H1 (cell line): ENCODE data around the gene PAIP2B. TPM values are rescaled to one million over a fixed set of nuclear protein-coding genes. Genes with fewer than 3 reads are reported as not detected.

Experiments
- CTCF ChIA-PET: fragments of 300-600 bp; sonication (Branson Sonifier 250); formaldehyde crosslinking; loops from one replicate; lab custom pipeline; 2021; ENCODE audit not compliant: partially characterized antibody; lab: Charles Lee
- POLR2A ChIA-PET: fragments of 300-600 bp; sonication (Branson Sonifier 250); formaldehyde crosslinking; loops from one replicate; lab custom pipeline; 2021; ENCODE audit warnings: inconsistent platforms; ENCODE audit not compliant: partially characterized antibody; lab: Charles Lee
- DNase-seq, 2 experiments: peaks; one replicate each; pipeline versions ENCODE4 v3.0.0 to v3.0.0-alpha.2; 2010 to 2022; ENCODE audit warnings: low spot score in 2 of 2, low read depth in 1 of 2, mixed read lengths in 1 of 2
- FAIRE-seq: peaks from 2 replicates; lab custom pipeline; 2011; peaks lifted over from hg19 to GRCh38; lab: Jason Lieb, UNC
- H2AFZ ChIP-seq: 2 replicates; pipeline ENCODE4 v1.8.1; 2012; ENCODE audit warnings: low read length, inconsistent platforms
- H2AK5ac ChIP-seq: 2 replicates; pipeline ENCODE4 v1.6.1; 2013; ENCODE audit warnings: low read depth, low read length
- H2BK120ac ChIP-seq: replicated peaks from 2 replicates; pipeline ENCODE3; 2013; ENCODE audit warnings: low read depth, low read length, inconsistent platforms
- H2BK12ac ChIP-seq: 2 replicates; pipeline ENCODE4 v1.6.1; 2013; ENCODE audit warnings: low read depth, low read length
- H2BK15ac ChIP-seq: 2 replicates; pipeline ENCODE4 v1.6.1; 2013; ENCODE audit warnings: low read length
- H2BK20ac ChIP-seq: 2 replicates; pipeline ENCODE4 v1.6.1; 2013; ENCODE audit warnings: low read length
- H2BK5ac ChIP-seq: 2 replicates; pipeline ENCODE4 v1.6.1; 2013; ENCODE audit warnings: low read depth, low read length
- H3K14ac ChIP-seq: 2 replicates; pipeline ENCODE4 v1.6.1; 2013; ENCODE audit warnings: inconsistent platforms; ENCODE audit not compliant: insufficient read length
- H3K18ac ChIP-seq: 2 replicates; pipeline ENCODE4 v1.6.1; 2013; ENCODE audit warnings: low read length; ENCODE audit errors: extremely low read depth
- H3K23ac ChIP-seq: 2 replicates; pipeline ENCODE4 v1.6.1; 2013; ENCODE audit warnings: inconsistent platforms; ENCODE audit not compliant: insufficient read length
- H3K23me2 ChIP-seq: 2 replicates; pipeline ENCODE4 v1.6.1; 2013; ENCODE audit warnings: low read depth, low read length
- H3K27ac ChIP-seq: 2 replicates; pipeline ENCODE4 v1.6.1; 2011; ENCODE audit warnings: low read depth, low read length, inconsistent platforms
- H3K27me3 ChIP-seq, 4 experiments: replicated peaks in 1 of 4; 1 replicate in 1 of 4; 2 replicates in 3 of 4; pipeline versions ENCODE4 v1.6.1 to v1.8.1; 2011 to 2013; ENCODE audit warnings: low read length in 3 of 4, mild to moderate bottlenecking in 3 of 4, inconsistent platforms in 2 of 4, mixed read lengths in 2 of 4, moderate library complexity in 1 of 4; ENCODE audit not compliant: control insufficient read depth in 3 of 4, insufficient read depth in 3 of 4; ENCODE audit errors: extremely low read depth in 1 of 4
- H3K36me3 ChIP-seq, 4 experiments: 2 replicates each; pipeline versions ENCODE4 v1.6.1 to v1.8.1; 2011 to 2013; ENCODE audit warnings: mild to moderate bottlenecking in 4 of 4, low read length in 3 of 4, moderate library complexity in 2 of 4, control low read depth in 1 of 4, inconsistent platforms in 1 of 4; ENCODE audit not compliant: insufficient read depth in 4 of 4, control insufficient read depth in 2 of 4
- H3K4ac ChIP-seq: replicated peaks from 2 replicates; pipeline ENCODE3; 2013; ENCODE audit warnings: low read length, low read depth, mixed read lengths, inconsistent platforms; ENCODE audit not compliant: insufficient read length
- H3K4me1 ChIP-seq, 4 experiments: replicated peaks in 1 of 4; 1 replicate in 1 of 4; 2 replicates in 3 of 4; pipeline versions ENCODE4 v1.6.1 to v1.8.1; 2011 to 2013; ENCODE audit warnings: low read length in 3 of 4, inconsistent platforms in 2 of 4, mixed read lengths in 1 of 4; ENCODE audit not compliant: insufficient read depth in 4 of 4, control insufficient read depth in 3 of 4
- H3K4me2 ChIP-seq, 2 experiments: 2 replicates each; pipeline versions ENCODE4 v1.6.1 to v1.8.1; 2011 to 2013; ENCODE audit warnings: low read depth in 2 of 2, low read length in 2 of 2, control low read depth in 1 of 2, inconsistent platforms in 1 of 2, mild to moderate bottlenecking in 1 of 2; ENCODE audit not compliant: insufficient read depth in 1 of 2
- H3K4me3 ChIP-seq, 4 experiments: fragments of 200-600, 300-600 bp in 1 of 4; sonication (generic), shearing (Covaris generic), sonication (Bioruptor Twin) in 1 of 4; 2 replicates each; pipeline versions ENCODE4 v1.5.1 to v1.8.1; 2011 to 2016; ENCODE audit warnings: low read length in 4 of 4, low read depth in 3 of 4, control low read depth in 2 of 4, inconsistent platforms in 2 of 4, mild to moderate bottlenecking in 2 of 4, mixed read lengths in 1 of 4, moderate library complexity in 1 of 4; ENCODE audit not compliant: insufficient read depth in 2 of 4; ENCODE audit errors: extremely low read depth in 1 of 4
- H3K56ac ChIP-seq: replicated peaks from 2 replicates; pipeline ENCODE3; 2013; ENCODE audit warnings: low read depth, mild to moderate bottlenecking, mixed read lengths, low read length, inconsistent platforms; ENCODE audit not compliant: insufficient read length
- H3K79me1 ChIP-seq: 2 replicates; pipeline ENCODE4 v1.6.1; 2013; ENCODE audit warnings: low read depth, low read length, control low read depth
- H3K79me2 ChIP-seq, 2 experiments: 2 replicates each; pipeline versions ENCODE4 v1.6.1 to v1.8.1; 2012 to 2013; ENCODE audit warnings: low read length in 2 of 2, mild to moderate bottlenecking in 2 of 2, inconsistent platforms in 1 of 2; ENCODE audit not compliant: insufficient read depth in 2 of 2, control insufficient read depth in 1 of 2
- H3K9ac ChIP-seq, 4 experiments: replicated peaks in 1 of 4; 1 replicate in 1 of 4; 2 replicates in 3 of 4; pipeline versions ENCODE4 v1.6.1 to v1.8.1; 2011 to 2013; ENCODE audit warnings: low read depth in 3 of 4, low read length in 3 of 4, control low read depth in 2 of 4, mild to moderate bottlenecking in 2 of 4, moderate library complexity in 2 of 4, inconsistent platforms in 1 of 4; ENCODE audit errors: extremely low read depth in 1 of 4
- H3K9me3 ChIP-seq, 2 experiments: 2 replicates each; pipeline versions ENCODE4 v1.6.1 to v1.8.1; 2012 to 2013; ENCODE audit warnings: mild to moderate bottlenecking in 2 of 2, moderate library complexity in 2 of 2, control low read depth in 1 of 2, inconsistent platforms in 1 of 2, low read depth in 1 of 2, low read length in 1 of 2, mixed read lengths in 1 of 2; ENCODE audit not compliant: insufficient read depth in 2 of 2
- H4K20me1 ChIP-seq, 2 experiments: replicated peaks in 1 of 2; 2 replicates each; pipeline versions ENCODE3 to v1.8.1; 2011 to 2013; ENCODE audit warnings: inconsistent platforms in 2 of 2, low read length in 2 of 2, mild to moderate bottlenecking in 1 of 2; ENCODE audit not compliant: insufficient read depth in 2 of 2, control insufficient read depth in 1 of 2
- H4K5ac ChIP-seq: 2 replicates; pipeline ENCODE4 v1.6.1; 2013; ENCODE audit warnings: low read length, low read depth, mixed read lengths, inconsistent platforms; ENCODE audit not compliant: insufficient read length
- H4K8ac ChIP-seq: 2 replicates; pipeline ENCODE4 v1.8.0; 2013; ENCODE audit warnings: mild to moderate bottlenecking, moderate library complexity, low read length, inconsistent platforms; ENCODE audit not compliant: insufficient read depth; ENCODE audit errors: extremely low read depth
- H4K91ac ChIP-seq: replicated peaks from 2 replicates; pipeline ENCODE3; 2013; ENCODE audit warnings: low read length, mixed read lengths, inconsistent platforms; ENCODE audit not compliant: insufficient read length
- CHD1 ChIP-seq: IDR thresholded peaks from 2 replicates; pipeline ENCODE4 v1.6.1; 2012; ENCODE audit warnings: low read depth, low read length, improper control_type of control experiment
- EGR1 ChIP-seq: IDR thresholded peaks from 2 replicates; pipeline ENCODE4 v1.6.1; 2011; ENCODE audit warnings: low read depth, low read length, borderline replicate concordance
- SIRT6 ChIP-seq: IDR thresholded peaks from one replicate; pipeline ENCODE4 v1.7.1; 2012; ENCODE audit warnings: low read length, inconsistent platforms
- SP2 ChIP-seq: IDR thresholded peaks from 2 replicates; pipeline ENCODE4 v1.6.1; 2012; ENCODE audit warnings: mild to moderate bottlenecking, low read length, inconsistent platforms
- WGBS, 2 experiments: shearing (Covaris generic) in 1 of 2; methylation state at CpG; one replicate each; pipeline versions ENCODE4 v1.1.6 to v1.1.7; 2013 to 2015; ENCODE audit warnings: low lambda C conversion rate in 2 of 2, mixed read lengths in 2 of 2, inconsistent platforms in 1 of 2, low coverage in 1 of 2, missing lambda C conversion rate in 1 of 2; ENCODE audit not compliant: insufficient replicate concordance in 2 of 2, insufficient coverage in 1 of 2, insufficient read length in 1 of 2; ENCODE audit errors: extremely low coverage in 1 of 2, missing lambda C conversion rate in 1 of 2; 5-methylcytosine and 5-hydroxymethylcytosine counted together
- polyA plus RNA-seq, 7 experiments: library from polyadenylated mRNA; depleted of rRNA in 3 of 7; stranded (reverse) in 5 of 7; unstranded in 2 of 7; fragments of >200 nt in 5 of 7; fragments of 200-250 nt in 2 of 7; gene quantifications; 1 replicate in 5 of 7; 2 replicates in 1 of 7; 4 replicates in 1 of 7; pipeline versions ENCODE4 v1.2.1 to v1.2.3, GENCODE V29; 2011 to 2013; ENCODE audit warnings: missing spikeins in 2 of 7, mixed read lengths in 2 of 7
- total RNA-seq: library from RNA; stranded (reverse); fragmentation: NEBNext Ultra II Directional; extraction: Animal tissue kit (Norgen Biotek cat#: 25700); gene quantifications from 2 replicates; pipeline ENCODE4 v1.2.1, GENCODE V29; 2021

Gene PAIP2B
- total and polyA plus RNA-seq, 2 of the 8 experiments (the other 6 are each of a cell fraction or from before 2014, with no cell fraction given), result 8.4 to 31.3 TPM

GRCh38 chr2:71215447-71215846, 11.5 kb downstream of the PAIP2B start:
- WGBS, 2 experiments, result 95% methylated on average over 3 of the region's 3 CpGs; no CpG with 5 or more reads in 1 of the 2 experiments
- FAIRE-seq, result no peak
- POLR2A ChIA-PET, result no interaction called here

More at GRCh38 chr2:71215447-71215846, 11.5 kb downstream of the PAIP2B start:
- Histone ChIP-seq H3K23me2 (no peaks in the 10 kb centered on the region), H3K9ac (no peak overlapping the region), H2BK15ac (no peak overlapping the region), H3K56ac (no peak overlapping the region), H3K14ac (no peak overlapping the region), H2BK20ac (no peak overlapping the region), H2BK12ac (no peak overlapping the region), H4K91ac (no peak overlapping the region), H4K5ac (no peak overlapping the region), H3K4me1 (no peaks in the 10 kb centered on the region), H3K18ac (no peak overlapping the region), H3K27ac (no peak overlapping the region), H3K79me1 (no peaks in the 10 kb centered on the region), H3K36me3 (no peaks in the 10 kb centered on the region), H2AFZ (no peak overlapping the region), H3K23ac (no peak overlapping the region), H4K20me1 (peaks cover 0 to 2% of the 10 kb centered on the region in 2 experiments), H2BK5ac (no peak overlapping the region), H3K79me2 (peaks cover 0 to 4% of the 10 kb centered on the region in 2 experiments; a peak in 1 of 4 replicates), H3K4me2 (no peak overlapping the region), H3K4me3 (no peak overlapping the region), H3K9me3 (no peaks in the 10 kb centered on the region), H3K4ac (no peak overlapping the region), H2AK5ac (no peak overlapping the region), H4K8ac (no peak overlapping the region), H3K27me3 (no peaks in the 10 kb centered on the region), H2BK120ac (no peak overlapping the region)
- CTCF ChIA-PET, result interaction anchor here (1.1 to 2.2 kb wide), 4 partner anchors 8 to 149 kb away, joined by 4 to 10 read pairs (median 5); no protein-coding TSS in a partner anchor
- TF ChIP-seq SP2, result no peak
- no peak for TF ChIP-seq EGR1
- no peak for TF ChIP-seq SIRT6
- TF ChIP-seq CHD1, result no peak
- no peak for DNase-seq
